OCI-LY7 (cell line): ENCODE data around the gene IFT88. TPM values are rescaled to one million over a fixed set of nuclear protein-coding genes. Genes with fewer than 3 reads are reported as not detected.

ENCODE experiments used
- BruUV-seq: library from RNA; stranded (reverse); fragments of 400-500 nt; replicated peaks from 2 replicates; lab custom pipeline; 2021; lab: Mats Ljungman, UMichigan
- CTCF ChIA-PET: fragments of 300-600 bp; sonication (Branson Sonifier 250); formaldehyde crosslinking; loops from one replicate; lab custom pipeline; 2022; ENCODE audit warnings: antibody characterized with exemption; ENCODE audit not compliant: unreplicated experiment; lab: Charles Lee
- POLR2A ChIA-PET: fragments of 300-600 bp; sonication (Branson Sonifier 250); formaldehyde crosslinking; loops from one replicate; lab custom pipeline; 2022; ENCODE audit warnings: antibody characterized with exemption; lab: Charles Lee
- DNase-seq: peaks from one replicate; pipeline ENCODE4 v3.0.0-alpha.2; 2015; ENCODE audit warnings: low spot score
- H2AFZ ChIP-seq: fragments of 200-600 bp; sonication (generic), shearing (Covaris generic); 2 replicates; pipeline ENCODE4 v1.6.1; 2014; ENCODE audit warnings: mild to moderate bottlenecking, antibody characterized with exemption, low read length, moderate library complexity
- H3K27ac ChIP-seq: fragments of 200-600 bp; sonication (generic); 2 replicates; pipeline ENCODE4 v1.5.1; 2014; ENCODE audit warnings: mixed run types, low read depth, mild to moderate bottlenecking, moderate library complexity, low read length, inconsistent platforms; ENCODE audit not compliant: poor library complexity, severe bottlenecking
- H3K36me3 ChIP-seq: fragments of 200-600 bp; sonication (generic); 2 replicates; pipeline ENCODE4 v1.6.1; 2014; ENCODE audit warnings: mild to moderate bottlenecking, antibody characterized with exemption, low read length, moderate library complexity, mixed read lengths; ENCODE audit not compliant: insufficient read depth
- H3K4me1 ChIP-seq: fragments of 200-600 bp; sonication (generic); 2 replicates; pipeline ENCODE4 v1.5.1; 2014; ENCODE audit warnings: mild to moderate bottlenecking, low read length; ENCODE audit not compliant: insufficient read depth, poor library complexity, severe bottlenecking
- H3K4me2 ChIP-seq: fragments of 200-600 bp; sonication (generic); 2 replicates; pipeline ENCODE4 v1.6.1; 2014; ENCODE audit warnings: mild to moderate bottlenecking, low read length
- H3K4me3 ChIP-seq: fragments of 200-600 bp; sonication (generic); 2 replicates; pipeline ENCODE4 v1.5.1; 2014; ENCODE audit warnings: mild to moderate bottlenecking, low read depth, low read length; ENCODE audit not compliant: poor library complexity, severe bottlenecking
- H3K79me2 ChIP-seq: fragments of 200-600 bp; sonication (generic); 2 replicates; pipeline ENCODE4 v1.6.1; 2016; ENCODE audit warnings: low read depth, mild to moderate bottlenecking, low read length, moderate library complexity, mixed read lengths; ENCODE audit not compliant: insufficient read depth
- H3K9me2 ChIP-seq: fragments of 200-600 bp; sonication (generic); 2 replicates; pipeline ENCODE4 v1.6.1; 2016; ENCODE audit warnings: mild to moderate bottlenecking, low read length, mixed read lengths; ENCODE audit not compliant: insufficient read depth
- H3K9me3 ChIP-seq: fragments of 200-600 bp; sonication (generic); 2 replicates; pipeline ENCODE4 v1.6.1; 2014; ENCODE audit warnings: mild to moderate bottlenecking, mixed run types, low read length, mixed read lengths
- H4K20me1 ChIP-seq: fragments of 200-600 bp; sonication (generic); 2 replicates; pipeline ENCODE4 v1.6.1; 2014; ENCODE audit warnings: mild to moderate bottlenecking, antibody characterized with exemption, low read length, moderate library complexity, mixed read lengths; ENCODE audit not compliant: insufficient read depth
- CTCF ChIP-seq: fragments of 200-600 bp; sonication (generic); conservative IDR thresholded peaks from 2 replicates; pipeline ENCODE4 v1.5.1; 2014; ENCODE audit warnings: mild to moderate bottlenecking, antibody characterized with exemption, low read length, moderate library complexity, mixed read lengths
- EZH2phosphoT487 ChIP-seq: fragments of 200-600 bp; sonication (generic); IDR thresholded peaks from 2 replicates; pipeline ENCODE4 v1.6.1; 2018; ENCODE audit warnings: low read depth, borderline replicate concordance, mild to moderate bottlenecking, mixed run types, antibody characterized with exemption, low read length, moderate library complexity, mixed read lengths
- intact Hi-C: fragments of 100-400 bp; cut with micrococcal nuclease; formaldehyde crosslinking; loops from one replicate; pipeline ENCODE4 v1.10.0; 2022; ENCODE audit not compliant: unreplicated experiment
- total RNA-seq, 2 experiments: library from RNA; depleted of rRNA in 1 of 2; stranded (reverse); fragments of >200 nt in 1 of 2; shearing (Covaris generic) in 1 of 2; gene quantifications; 2 replicates each; pipeline ENCODE4 v1.2.3, GENCODE V29; 2014 to 2022

The IFT88 gene
- total RNA-seq, 2 experiments from 2014 or later = 6.1 to 6.9 TPM

GRCh38 chr13:20699715-20700114 is 132.8 kb downstream of the IFT88 start:
- TF ChIP-seq CTCF (no peak), EZH2phosphoT487 (no peak)
- no TSS peak for BruUV-seq
- Histone ChIP-seq H3K4me1 (peaks cover 13% of the 10 kb centered on the region), H3K36me3 (no peaks in the 10 kb centered on the region), H3K9me2 (no peaks in the 10 kb centered on the region), H3K9me3 (no peaks in the 10 kb centered on the region), H3K79me2 (no peaks in the 10 kb centered on the region), H3K27ac (no peak overlapping the region), H3K4me2 (no peak overlapping the region), H2AFZ (no peak overlapping the region), H4K20me1 (no peaks in the 10 kb centered on the region), H3K4me3 (no peak overlapping the region)
- CTCF ChIA-PET = no interaction called here
- no peak for DNase-seq
- intact Hi-C loops = loop anchor here (5.0 to 10.0 kb wide), 4 partner anchors 128 to 778 kb away; partner anchors contain the start of gene XPO4
- POLR2A ChIA-PET = no interaction called here

DNA sequence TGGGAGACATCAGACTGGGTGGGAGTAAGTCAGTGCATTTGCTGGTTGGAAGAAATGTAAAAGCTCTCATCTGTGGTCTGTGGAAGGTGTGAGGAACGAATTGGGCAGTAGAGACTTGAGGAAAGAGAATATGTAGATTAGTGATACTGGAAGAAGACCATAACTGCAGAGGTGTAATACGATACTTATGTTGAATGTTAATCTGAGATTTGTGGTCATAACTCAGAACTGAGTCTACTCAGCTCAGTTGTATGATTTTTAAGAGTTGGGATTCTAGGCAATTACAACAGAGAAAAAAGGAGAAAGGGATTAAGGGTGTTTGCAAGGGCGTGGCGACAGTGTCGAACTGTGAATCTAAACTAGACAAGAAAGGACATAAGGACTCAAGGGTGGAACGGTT is 133.3 kb downstream of the IFT88 start:
- no peak for TF ChIP-seq CTCF
- TF ChIP-seq EZH2phosphoT487 = no peak
- CTCF ChIA-PET = no interaction called here
- POLR2A ChIA-PET = no interaction called here

DNA sequence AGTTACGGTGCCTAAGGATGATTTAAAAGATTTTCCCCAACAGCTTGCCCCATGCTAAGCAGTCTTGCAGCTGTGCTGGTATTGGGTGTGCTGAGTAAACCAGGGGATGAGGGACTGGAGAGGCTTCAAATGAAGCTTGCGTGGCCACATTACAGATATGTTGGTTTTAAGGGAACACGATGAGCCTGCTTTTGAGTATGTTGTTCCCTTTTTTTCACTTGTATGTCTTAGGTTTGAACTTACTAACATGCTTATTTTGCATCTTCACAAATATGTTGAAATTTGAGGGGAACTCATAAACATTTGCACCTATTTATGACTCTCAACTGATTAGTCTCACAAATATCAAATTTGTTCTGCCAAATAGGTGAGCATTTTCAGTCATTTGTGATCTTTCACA is 134.5 kb downstream of the IFT88 start:
- Histone ChIP-seq H3K4me1 (peaks cover 13% of the 10 kb centered on the region), H3K36me3 (no peaks in the 10 kb centered on the region), H2AFZ (no peak overlapping the region), H3K9me2 (no peaks in the 10 kb centered on the region), H4K20me1 (no peaks in the 10 kb centered on the region), H3K4me2 (no peak overlapping the region), H3K9me3 (no peaks in the 10 kb centered on the region), H3K79me2 (no peaks in the 10 kb centered on the region), H3K27ac (no peak overlapping the region), H3K4me3 (no peak overlapping the region)
- BruUV-seq = no TSS peak
- ChIA-PET CTCF (no interaction called here), POLR2A (interaction anchor here (0.6 kb wide), 1 partner anchor 234 kb away, joined by 3 read pairs; no protein-coding TSS in a partner anchor)
- DNase-seq = no peak
- intact Hi-C loops = loop anchor here (5.0 to 10.0 kb wide), 4 partner anchors 126 to 776 kb away; partner anchors contain the start of gene XPO4
- no peak for TF ChIP-seq CTCF
- no peak for TF ChIP-seq EZH2phosphoT487

More for the DNA sequence above, 133.3 kb downstream of the IFT88 start:
- no peak overlapping the region for H3K4me3 ChIP-seq
- peaks cover 13% of the 10 kb centered on the region for H3K4me1 ChIP-seq
- no peaks in the 10 kb centered on the region for H4K20me1 ChIP-seq
- DNase-seq = no peak
- intact Hi-C loops = loop anchor here (5.0 to 10.0 kb wide), 4 partner anchors 127 to 777 kb away; partner anchors contain the start of gene XPO4
- H2AFZ ChIP-seq = no peak overlapping the region
- BruUV-seq = no TSS peak
- no peaks in the 10 kb centered on the region for H3K79me2 ChIP-seq
- no peak overlapping the region for H3K27ac ChIP-seq
- H3K36me3 ChIP-seq = no peaks in the 10 kb centered on the region
- H3K9me2 ChIP-seq = no peaks in the 10 kb centered on the region
- no peaks in the 10 kb centered on the region for H3K9me3 ChIP-seq
- H3K4me2 ChIP-seq = no peak overlapping the region
